Measurements from ENCODE around the gene SERPINE2.

DNA sequence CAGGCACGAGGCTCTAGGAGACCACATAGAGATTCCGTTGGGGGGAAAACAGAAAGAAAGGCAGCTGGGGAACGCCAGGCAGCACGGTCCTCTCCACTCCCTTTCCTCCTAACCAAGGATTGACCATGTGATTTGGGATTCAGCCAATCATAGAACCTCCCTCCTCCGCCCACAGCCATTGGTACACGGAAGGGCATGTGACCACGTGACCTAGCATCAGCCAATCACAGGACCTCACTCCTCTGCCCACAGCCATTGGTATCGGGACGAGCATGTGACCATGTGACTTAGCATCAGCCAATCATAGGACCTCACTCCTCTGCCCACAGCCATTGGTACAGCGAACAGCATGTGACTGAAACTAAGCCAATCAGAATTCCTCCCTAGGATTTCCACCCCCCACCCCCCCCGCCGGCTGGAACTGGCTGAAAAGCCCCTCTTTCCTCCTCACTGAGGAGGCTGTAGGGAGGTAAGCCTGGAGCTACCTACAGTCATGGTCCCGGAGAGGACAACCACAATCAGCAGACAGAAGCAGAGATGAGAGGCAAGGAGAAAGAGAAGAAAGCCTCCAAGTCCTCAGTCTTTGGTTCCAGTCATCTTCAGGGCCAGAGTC is 7.6 kb downstream of the SERPINE2 start:
- TF ChIP-seq, protein P1, sequence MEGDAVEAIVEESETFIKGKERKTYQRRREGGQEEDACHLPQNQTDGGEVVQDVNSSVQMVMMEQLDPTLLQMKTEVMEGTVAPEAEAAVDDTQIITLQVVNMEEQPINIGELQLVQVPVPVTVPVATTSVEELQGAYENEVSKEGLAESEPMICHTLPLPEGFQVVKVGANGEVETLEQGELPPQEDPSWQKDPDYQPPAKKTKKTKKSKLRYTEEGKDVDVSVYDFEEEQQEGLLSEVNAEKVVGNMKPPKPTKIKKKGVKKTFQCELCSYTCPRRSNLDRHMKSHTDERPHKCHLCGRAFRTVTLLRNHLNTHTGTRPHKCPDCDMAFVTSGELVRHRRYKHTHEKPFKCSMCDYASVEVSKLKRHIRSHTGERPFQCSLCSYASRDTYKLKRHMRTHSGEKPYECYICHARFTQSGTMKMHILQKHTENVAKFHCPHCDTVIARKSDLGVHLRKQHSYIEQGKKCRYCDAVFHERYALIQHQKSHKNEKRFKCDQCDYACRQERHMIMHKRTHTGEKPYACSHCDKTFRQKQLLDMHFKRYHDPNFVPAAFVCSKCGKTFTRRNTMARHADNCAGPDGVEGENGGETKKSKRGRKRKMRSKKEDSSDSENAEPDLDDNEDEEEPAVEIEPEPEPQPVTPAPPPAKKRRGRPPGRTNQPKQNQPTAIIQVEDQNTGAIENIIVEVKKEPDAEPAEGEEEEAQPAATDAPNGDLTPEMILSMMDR (IDR thresholded peaks at IDR 0.05; ENCODE audit: insufficient read depth, low read length, poor library complexity, severe bottlenecking), result no peak
- TF ChIP-seq EZH2phosphoT487 (conservative IDR thresholded peaks at IDR 0.05; ENCODE audit: low read length), result no peak

Data from SU-DHL-6 (cell line).